Neuron (in vitro differentiated cells): ENCODE data around the gene NDUFV1.
A peak's percentile ranks its signal among the peaks of the same experiment; 100 is the strongest.
"Not testable (repeated sequence)": the region's sequence is repeated elsewhere in the genome, so short reads cannot be mapped to it uniquely, and the experiment has no call there.

Experiments used
- H2AFZ ChIP-seq: one replicate; pipeline ENCODE4 v1.6.1; 2013; ENCODE audit warnings: low read depth, mild to moderate bottlenecking, inconsistent platforms, low read length, moderate library complexity
- H3K27me3 ChIP-seq: one replicate; pipeline ENCODE4 v1.6.1; 2013; ENCODE audit warnings: low read length; ENCODE audit not compliant: insufficient read depth
- H3K36me3 ChIP-seq: one replicate; pipeline ENCODE4 v1.6.1; 2013; ENCODE audit warnings: low read length; ENCODE audit not compliant: insufficient read depth
- H3K4me1 ChIP-seq: one replicate; pipeline ENCODE4 v1.6.1; 2013; ENCODE audit warnings: low read length; ENCODE audit not compliant: insufficient read depth
- H3K4me3 ChIP-seq: 2 replicates; pipeline ENCODE4 v1.5.1; 2013; ENCODE audit warnings: mild to moderate bottlenecking, low read length, moderate library complexity
- H3K9me3 ChIP-seq: one replicate; pipeline ENCODE4 v1.6.1; 2013; ENCODE audit warnings: low read length

Gene NDUFV1

GRCh38 chr11:67581469-67581868 is 25.3 kb upstream of the NDUFV1 start:
- peaks cover 16% of the 10 kb centered on the region for H3K27me3 ChIP-seq
- H3K36me3 ChIP-seq, result peaks cover 16% of the 10 kb centered on the region
- peaks cover 33% of the 10 kb centered on the region for H3K4me1 ChIP-seq
- no peak overlapping the region for H3K4me3 ChIP-seq
- H3K9me3 ChIP-seq, result no peaks in the 10 kb centered on the region
- no peak overlapping the region for H2AFZ ChIP-seq

DNA sequence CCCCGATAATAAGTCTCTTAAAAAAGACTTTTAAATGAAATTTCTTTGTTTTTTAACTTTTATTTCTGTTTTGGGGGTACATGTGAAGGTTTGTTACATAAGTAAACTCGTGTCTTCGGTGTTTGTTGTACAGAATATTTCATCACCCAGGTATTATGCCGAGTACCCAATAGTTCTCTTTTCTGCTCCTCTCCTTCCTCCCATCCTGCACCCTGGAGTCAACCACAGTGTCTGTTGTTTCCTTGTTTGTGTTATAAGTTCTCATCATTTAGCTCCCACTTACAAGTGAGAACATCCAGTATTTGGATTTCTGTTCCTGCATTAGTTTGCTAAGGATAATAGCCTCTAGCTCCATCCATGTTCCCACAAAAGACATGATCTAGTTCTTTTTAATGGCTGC is 24.7 kb upstream of the NDUFV1 start:
- H3K36me3 ChIP-seq, result peaks cover 19% of the 10 kb centered on the region
- H3K4me1 ChIP-seq, result peaks cover 33% of the 10 kb centered on the region
- no peak overlapping the region for H3K4me3 ChIP-seq
- peaks cover 14% of the 10 kb centered on the region for H3K27me3 ChIP-seq
- no peaks in the 10 kb centered on the region for H3K9me3 ChIP-seq
- no peak overlapping the region for H2AFZ ChIP-seq

DNA sequence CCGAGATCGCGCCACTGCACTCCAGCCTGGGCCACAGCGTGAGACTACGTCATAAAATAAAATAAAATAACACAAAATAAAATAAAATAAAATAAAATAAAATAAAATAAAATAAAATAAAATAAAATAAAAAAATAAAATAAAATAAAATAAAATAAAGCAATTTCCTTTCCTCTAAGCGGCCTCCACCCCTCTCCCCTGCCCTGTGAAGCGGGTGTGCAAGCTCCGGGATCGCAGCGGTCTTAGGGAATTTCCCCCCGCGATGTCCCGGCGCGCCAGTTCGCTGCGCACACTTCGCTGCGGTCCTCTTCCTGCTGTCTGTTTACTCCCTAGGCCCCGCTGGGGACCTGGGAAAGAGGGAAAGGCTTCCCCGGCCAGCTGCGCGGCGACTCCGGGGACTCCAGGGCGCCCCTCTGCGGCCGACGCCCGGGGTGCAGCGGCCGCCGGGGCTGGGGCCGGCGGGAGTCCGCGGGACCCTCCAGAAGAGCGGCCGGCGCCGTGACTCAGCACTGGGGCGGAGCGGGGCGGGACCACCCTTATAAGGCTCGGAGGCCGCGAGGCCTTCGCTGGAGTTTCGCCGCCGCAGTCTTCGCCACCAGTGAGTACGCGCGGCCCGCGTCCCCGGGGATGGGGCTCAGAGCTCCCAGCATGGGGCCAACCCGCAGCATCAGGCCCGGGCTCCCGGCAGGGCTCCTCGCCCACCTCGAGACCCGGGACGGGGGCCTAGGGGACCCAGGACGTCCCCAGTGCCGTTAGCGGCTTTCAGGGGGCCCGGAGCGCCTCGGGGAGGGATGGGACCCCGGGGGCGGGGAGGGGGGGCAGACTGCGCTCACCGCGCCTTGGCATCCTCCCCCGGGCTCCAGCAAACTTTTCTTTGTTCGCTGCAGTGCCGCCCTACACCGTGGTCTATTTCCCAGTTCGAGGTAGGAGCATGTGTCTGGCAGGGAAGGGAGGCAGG is 23.2 kb upstream of the NDUFV1 start, which contains the start of gene GSTP1:
GSTP1 (plus strand) TSS at position 566 of the 958 bp plus-strand sequence; CDS start at position 598, 32 bp downstream.
- no peaks in the 10 kb centered on the region for H3K9me3 ChIP-seq
- peaks cover 25% of the 10 kb centered on the region for H3K36me3 ChIP-seq
- H3K4me3 ChIP-seq, result peak within 1 kb of the TSS; percentile 83
- peaks cover 9% of the 10 kb centered on the region for H3K27me3 ChIP-seq
- peak within 1 kb of the TSS; percentile 43 for H2AFZ ChIP-seq
- peaks cover 33% of the 10 kb centered on the region for H3K4me1 ChIP-seq

- Histone ChIP-seq H3K27me3 (peaks cover 5% of the 10 kb centered on the region), H3K36me3 (peaks cover 25% of the 10 kb centered on the region), H3K9me3 (no peaks in the 10 kb centered on the region), H3K4me1 (peaks cover 33% of the 10 kb centered on the region), H3K4me3 (peak overlapping the region; percentile 83), H2AFZ (no peak overlapping the region)
These were observed 22.4 kb upstream of the NDUFV1 start for GRCh38 chr11:67584205-67584880.

GRCh38 chr11:67584881-67585873 is 21.6 kb upstream of the NDUFV1 start:
- Histone ChIP-seq H3K27me3 (no peaks in the 10 kb centered on the region), H3K4me3 (peak overlapping the region; percentile 83), H3K9me3 (no peaks in the 10 kb centered on the region), H2AFZ (no peak overlapping the region), H3K36me3 (peaks cover 27% of the 10 kb centered on the region), H3K4me1 (peaks cover 33% of the 10 kb centered on the region)

- no peak overlapping the region for H2AFZ ChIP-seq
- no peaks in the 10 kb centered on the region for H3K27me3 ChIP-seq
- H3K9me3 ChIP-seq, result no peaks in the 10 kb centered on the region
- H3K4me3 ChIP-seq, result no peak overlapping the region
- H3K4me1 ChIP-seq, result peaks cover 33% of the 10 kb centered on the region
- H3K36me3 ChIP-seq, result peaks cover 27% of the 10 kb centered on the region
These were observed 20.8 kb upstream of the NDUFV1 start for GRCh38 chr11:67585911-67586310.

DNA sequence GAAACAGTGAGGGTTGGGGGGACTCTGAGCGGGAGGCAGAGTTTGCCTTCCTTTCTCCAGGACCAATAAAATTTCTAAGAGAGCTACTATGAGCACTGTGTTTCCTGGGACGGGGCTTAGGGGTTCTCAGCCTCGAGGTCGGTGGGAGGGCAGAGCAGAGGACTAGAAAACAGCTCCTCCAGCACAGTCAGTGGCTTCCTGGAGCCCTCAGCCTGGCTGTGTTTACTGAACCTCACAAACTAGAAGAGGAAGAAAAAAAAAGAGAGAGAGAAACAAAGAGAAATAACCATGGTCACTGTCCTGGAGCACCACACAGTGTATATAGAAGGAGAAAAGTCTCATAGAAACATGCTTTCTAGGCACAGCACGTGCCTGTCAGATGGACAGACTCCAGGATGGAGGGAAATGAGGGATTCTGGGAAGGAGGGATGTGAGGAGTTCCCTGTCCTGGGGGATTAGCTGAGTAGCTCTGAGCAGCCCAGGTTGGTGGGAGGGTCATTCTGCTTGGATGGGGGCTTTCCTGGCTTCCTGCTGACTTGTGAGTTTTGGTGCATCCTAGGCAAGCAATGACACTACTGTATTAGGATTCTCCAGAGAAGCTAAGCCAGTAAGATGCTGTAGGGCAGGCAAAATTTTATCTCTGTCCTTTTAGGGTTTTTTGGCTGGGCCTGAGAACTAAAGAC is 20.0 kb upstream of the NDUFV1 start:
- Histone ChIP-seq H3K9me3 (no peaks in the 10 kb centered on the region), H3K36me3 (peaks cover 27% of the 10 kb centered on the region), H2AFZ (no peak overlapping the region), H3K4me3 (no peak overlapping the region), H3K4me1 (peaks cover 26% of the 10 kb centered on the region), H3K27me3 (no peaks in the 10 kb centered on the region)

- Histone ChIP-seq H2AFZ (no peak overlapping the region), H3K36me3 (peaks cover 27% of the 10 kb centered on the region)
These were observed 18.6 kb upstream of the NDUFV1 start for GRCh38 chr11:67588136-67588503.

GRCh38 chr11:67588899-67589415 is 17.8 kb upstream of the NDUFV1 start:
- not testable (repeated sequence) for H3K27me3 ChIP-seq, H3K4me3 ChIP-seq, H2AFZ ChIP-seq, H3K9me3 ChIP-seq
- H3K4me1 ChIP-seq, result peaks cover 13% of the 10 kb centered on the region
- peaks cover 27% of the 10 kb centered on the region for H3K36me3 ChIP-seq

More at GRCh38 chr11:67588136-67588503, 18.6 kb upstream of the NDUFV1 start:
- no peaks in the 10 kb centered on the region for H3K9me3 ChIP-seq
- H3K4me1 ChIP-seq, result peaks cover 13% of the 10 kb centered on the region
- H3K4me3 ChIP-seq, result no peak overlapping the region
- no peaks in the 10 kb centered on the region for H3K27me3 ChIP-seq

DNA sequence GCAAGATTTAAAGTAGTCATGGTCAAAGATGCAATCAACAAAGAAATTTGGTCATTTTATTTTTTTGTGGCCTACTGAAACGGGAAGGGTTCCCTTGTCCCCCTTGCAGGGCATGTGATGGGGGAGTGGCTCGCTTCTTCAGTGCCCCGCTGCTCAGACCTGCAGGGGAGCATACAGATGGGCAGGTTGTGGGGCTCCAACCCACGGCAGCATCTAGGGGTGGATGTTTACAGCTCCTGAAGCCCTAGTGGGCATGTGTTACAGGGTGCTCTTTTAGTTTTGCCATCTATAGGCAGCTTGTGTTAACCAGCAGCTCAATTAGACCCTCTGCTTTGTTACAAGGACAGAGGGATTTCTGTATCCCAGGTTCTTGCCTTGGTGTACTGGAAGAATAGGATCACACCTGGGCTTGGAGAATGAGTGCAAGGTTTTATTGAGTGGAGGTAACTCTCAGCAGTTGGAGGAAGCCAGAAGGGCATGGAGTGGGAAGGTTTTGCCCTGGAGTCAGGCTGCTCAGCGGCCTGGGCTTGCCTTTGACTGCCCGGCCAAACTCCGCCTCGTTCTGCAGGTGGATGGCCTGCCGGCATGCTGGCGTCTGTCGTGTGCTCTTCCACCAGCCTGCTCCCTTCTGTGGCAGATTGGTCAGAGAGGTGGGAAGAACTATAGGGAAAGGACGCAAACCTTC is 13.7 kb upstream of the NDUFV1 start:
- no peak overlapping the region for H2AFZ ChIP-seq
- peaks cover 2% of the 10 kb centered on the region for H3K9me3 ChIP-seq
- no peak overlapping the region for H3K4me3 ChIP-seq
- H3K27me3 ChIP-seq, result no peaks in the 10 kb centered on the region
- peaks cover 3% of the 10 kb centered on the region for H3K36me3 ChIP-seq
- no peaks in the 10 kb centered on the region for H3K4me1 ChIP-seq

DNA sequence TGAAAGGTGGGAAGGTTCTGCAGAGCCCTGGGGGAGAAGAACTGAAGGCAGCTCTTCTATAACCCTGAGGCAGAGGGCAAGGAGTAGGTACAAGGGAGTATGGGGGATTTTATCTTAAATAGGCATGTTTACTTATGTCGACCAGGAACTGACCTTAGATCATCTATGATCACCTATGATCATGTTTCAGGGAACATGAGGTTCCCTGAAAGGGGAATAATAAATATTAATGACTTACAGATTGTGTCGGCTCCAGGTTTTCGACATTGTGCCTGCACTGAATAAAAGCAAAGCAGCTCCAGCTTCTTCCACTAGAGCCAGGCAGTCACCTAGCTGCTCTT is 13.2 kb upstream of the NDUFV1 start:
- no peak overlapping the region for H2AFZ ChIP-seq
- H3K36me3 ChIP-seq, result peaks cover 2% of the 10 kb centered on the region
- H3K27me3 ChIP-seq, result no peaks in the 10 kb centered on the region
- no peak overlapping the region for H3K4me3 ChIP-seq
- no peaks in the 10 kb centered on the region for H3K4me1 ChIP-seq
- peaks cover 2% of the 10 kb centered on the region for H3K9me3 ChIP-seq
